Mesothelial cell of epicardium (in vitro differentiated cells): Measurements from ENCODE around the gene MCAM. TPM values are rescaled to one million over a fixed set of nuclear protein-coding genes. Genes with fewer than 3 reads are reported as not detected.

Source experiments
- DNase-seq, 2 experiments: peaks; one replicate each; pipeline ENCODE4 v3.0.0; 2021; ENCODE audit warnings: low spot score in 2 of 2; ENCODE audit not compliant: unreplicated experiment in 2 of 2
- H3K27ac Mint-ChIP-seq: 2 replicates; pipeline ENCODE4 v1.8.0; 2021; ENCODE audit warnings: mixed read lengths
- H3K27me3 Mint-ChIP-seq: 2 replicates; pipeline ENCODE4 v1.8.0; 2021; ENCODE audit warnings: low read depth, mixed read lengths
- H3K36me3 Mint-ChIP-seq: 2 replicates; pipeline ENCODE4 v1.8.0; 2021; ENCODE audit warnings: mixed read lengths
- H3K4me1 Mint-ChIP-seq: 2 replicates; pipeline ENCODE4 v1.8.0; 2021; ENCODE audit warnings: mixed read lengths
- H3K4me3 Mint-ChIP-seq: 2 replicates; pipeline ENCODE4 v1.8.0; 2021; ENCODE audit warnings: mild to moderate bottlenecking, moderate library complexity, mixed read lengths
- H3K9me3 Mint-ChIP-seq: 2 replicates; pipeline ENCODE4 v1.8.0; 2021; ENCODE audit warnings: mixed read lengths
- CTCF ChIP-seq: fragments of 200-600 bp; sonication (generic); IDR thresholded peaks from one replicate; pipeline ENCODE4 v1.5.0; 2021; ENCODE audit warnings: antibody characterized with exemption; ENCODE audit not compliant: unreplicated experiment
- total RNA-seq: library from RNA; stranded (reverse); gene quantifications from 3 replicates; pipeline ENCODE4 v1.2.1, GENCODE V29; 2021

The MCAM gene
- total RNA-seq, 1 donor from 2014 or later, result 26.7 TPM

GRCh38 chr11:119324189-119324588 is 7.3 kb upstream of the MCAM start:
- H3K9me3 Mint-ChIP-seq, result no peaks in the 10 kb centered on the region
- peak overlapping the region; percentile 76 for H3K27ac Mint-ChIP-seq
- H3K36me3 Mint-ChIP-seq, result no peaks in the 10 kb centered on the region
- H3K27me3 Mint-ChIP-seq, result no peaks in the 10 kb centered on the region
- H3K4me3 Mint-ChIP-seq, result no peak overlapping the region
- H3K4me1 Mint-ChIP-seq, result peaks cover 25% of the 10 kb centered on the region
- no peak for TF ChIP-seq CTCF
- no peak for DNase-seq

- Mint-ChIP-seq H3K4me3 (no peak overlapping the region), H3K27ac (peak overlapping the region; percentile 76)
Measured at GRCh38 chr11:119323532-119324033, 6.7 kb upstream of the MCAM start.

GRCh38 chr11:119322921-119323531 is 6.1 kb upstream of the MCAM start:
- H3K36me3 Mint-ChIP-seq, result no peaks in the 10 kb centered on the region
- no peaks in the 10 kb centered on the region for H3K27me3 Mint-ChIP-seq
- H3K4me1 Mint-ChIP-seq, result peaks cover 36% of the 10 kb centered on the region
- no peaks in the 10 kb centered on the region for H3K9me3 Mint-ChIP-seq
- H3K27ac Mint-ChIP-seq, result no peak overlapping the region
- no peak for DNase-seq
- no peak overlapping the region for H3K4me3 Mint-ChIP-seq
- no peak for TF ChIP-seq CTCF

More at GRCh38 chr11:119323532-119324033, 6.7 kb upstream of the MCAM start:
- Mint-ChIP-seq H3K27me3 (no peaks in the 10 kb centered on the region), H3K9me3 (no peaks in the 10 kb centered on the region), H3K4me1 (peaks cover 31% of the 10 kb centered on the region), H3K36me3 (no peaks in the 10 kb centered on the region)
- DNase-seq, result peak; percentile 50 to 85
- peak; percentile 91 for TF ChIP-seq CTCF

- no peak for TF ChIP-seq CTCF
- no peaks in the 10 kb centered on the region for H3K9me3 Mint-ChIP-seq
- no peaks in the 10 kb centered on the region for H3K27me3 Mint-ChIP-seq
- no peak for DNase-seq
- no peak overlapping the region for H3K4me3 Mint-ChIP-seq
- H3K4me1 Mint-ChIP-seq, result peaks cover 40% of the 10 kb centered on the region
- H3K27ac Mint-ChIP-seq, result no peak overlapping the region
- no peaks in the 10 kb centered on the region for H3K36me3 Mint-ChIP-seq
Measured at GRCh38 chr11:119322360-119322739, 5.4 kb upstream of the MCAM start.

- Mint-ChIP-seq H3K27me3 (no peaks in the 10 kb centered on the region), H3K36me3 (no peaks in the 10 kb centered on the region), H3K4me1 (peaks cover 40% of the 10 kb centered on the region), H3K27ac (no peak overlapping the region), H3K9me3 (no peaks in the 10 kb centered on the region), H3K4me3 (peak overlapping the region; percentile 67)
- peak in 1 of 2 experiments; percentile 59 for DNase-seq
- TF ChIP-seq CTCF, result no peak
Measured at GRCh38 chr11:119320776-119321524, 4.0 kb upstream of the MCAM start.
